ENCODE results near the gene CCDC74B.
"Not testable (repeated sequence)": the region's sequence is repeated elsewhere in the genome, so short reads cannot be mapped to it uniquely, and the experiment has no call there.

Gene CCDC74B

DNA sequence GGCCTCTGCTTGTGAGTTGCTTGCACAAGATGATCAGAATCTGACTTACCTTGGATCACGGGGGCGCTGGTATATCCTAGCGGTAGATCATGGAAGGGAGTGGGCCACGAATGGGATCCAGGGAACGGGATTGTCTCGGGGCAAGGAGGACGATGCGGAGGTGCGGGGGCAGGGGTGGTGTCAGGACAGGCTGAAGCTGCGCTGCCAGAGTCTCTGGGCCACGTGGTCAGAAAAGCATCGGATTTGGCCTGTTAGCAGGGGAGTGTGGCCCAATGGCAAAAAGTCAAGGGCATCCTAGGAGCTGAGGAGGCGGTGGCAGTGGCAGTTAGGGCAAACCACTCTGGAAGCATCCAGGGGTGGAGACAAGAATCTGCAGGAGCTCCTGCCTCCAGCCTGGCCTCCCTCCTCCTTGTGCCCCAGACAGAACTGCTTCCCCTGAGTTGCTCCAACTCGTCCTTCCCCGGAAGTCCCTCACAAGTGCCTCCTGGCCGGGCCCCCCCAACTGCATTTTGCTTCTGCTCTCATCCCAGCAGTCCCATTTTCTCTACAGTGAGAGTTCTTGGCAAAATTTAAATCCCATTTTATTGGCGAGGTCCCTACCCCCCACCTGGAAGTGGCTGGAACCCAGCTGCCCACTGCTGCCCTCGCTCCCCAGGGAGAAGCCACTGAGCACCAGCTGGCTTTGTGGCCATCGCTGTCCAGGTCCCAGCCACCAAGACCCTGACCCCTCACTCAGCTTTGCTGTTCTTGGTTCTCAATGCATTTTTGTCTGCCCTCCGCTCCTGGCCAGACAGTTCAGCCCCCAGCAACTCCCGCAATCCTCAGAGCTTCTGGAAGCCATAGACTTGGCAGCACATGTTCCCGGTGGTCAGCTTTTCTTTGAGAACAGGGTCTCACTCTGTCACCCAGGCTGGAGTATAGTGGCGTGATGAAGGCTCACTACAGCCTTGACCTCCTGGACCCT lies 5.6 kb upstream of the CCDC74B start:
- no peak for DNase-seq (ENCODE audit: low read depth in 2 of 2)

- not testable (repeated sequence) for DNase-seq (ENCODE audit: low read depth in 2 of 2)
Measured at GRCh38 chr2:130148515-130148914, 3.6 kb upstream of the CCDC74B start.

- not testable (repeated sequence) for DNase-seq (ENCODE audit: low read depth in 2 of 2)
Measured at GRCh38 chr2:130143266-130144039, 1.5 kb downstream of the CCDC74B start.

- not testable (repeated sequence) for DNase-seq (ENCODE audit: low read depth in 2 of 2)
Measured at GRCh38 chr2:130142396-130143265, 2.3 kb downstream of the CCDC74B start.

DNA sequence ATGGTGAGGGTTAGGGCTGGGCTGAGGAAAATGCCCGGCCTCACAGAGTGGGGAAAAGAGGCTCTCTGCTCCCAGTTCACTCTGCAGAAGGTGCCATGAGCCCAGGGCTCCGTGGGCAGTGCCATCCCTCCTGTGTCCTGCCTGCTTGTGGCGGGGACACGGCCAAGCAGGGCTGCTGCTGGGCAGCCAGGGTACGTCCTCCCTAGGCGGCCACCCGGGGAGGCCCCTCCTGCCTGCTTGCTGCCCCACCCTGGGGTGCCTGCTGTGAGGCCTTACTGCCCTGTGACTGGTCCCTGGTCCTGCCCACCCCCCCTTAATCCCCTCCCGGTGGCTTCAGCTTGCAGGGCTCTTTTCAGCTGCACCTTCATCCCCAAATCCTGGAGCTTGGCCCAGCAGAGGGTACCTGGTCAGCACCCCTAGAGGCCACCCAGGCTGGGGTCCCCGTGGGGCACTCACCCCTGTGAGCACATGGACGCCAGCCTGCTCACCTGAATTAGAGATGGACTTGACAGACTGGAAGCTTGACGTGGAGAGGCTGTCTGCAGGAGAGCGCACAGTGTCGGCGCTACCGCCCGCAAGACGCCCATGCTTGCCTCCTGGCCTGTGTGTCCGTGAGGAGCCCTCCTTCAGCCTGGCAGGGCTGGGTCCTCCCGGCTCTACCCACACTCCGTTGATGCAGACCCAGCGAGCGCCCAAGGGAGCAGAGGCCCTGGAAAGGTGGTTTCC lies 3.1 kb downstream of the CCDC74B start:
- not testable (repeated sequence) for DNase-seq (ENCODE audit: low read depth in 2 of 2)

GRCh38 chr2:130141002-130141401 lies 3.9 kb downstream of the CCDC74B start:
- not testable (repeated sequence) for DNase-seq (ENCODE audit: low read depth in 2 of 2)

DNA sequence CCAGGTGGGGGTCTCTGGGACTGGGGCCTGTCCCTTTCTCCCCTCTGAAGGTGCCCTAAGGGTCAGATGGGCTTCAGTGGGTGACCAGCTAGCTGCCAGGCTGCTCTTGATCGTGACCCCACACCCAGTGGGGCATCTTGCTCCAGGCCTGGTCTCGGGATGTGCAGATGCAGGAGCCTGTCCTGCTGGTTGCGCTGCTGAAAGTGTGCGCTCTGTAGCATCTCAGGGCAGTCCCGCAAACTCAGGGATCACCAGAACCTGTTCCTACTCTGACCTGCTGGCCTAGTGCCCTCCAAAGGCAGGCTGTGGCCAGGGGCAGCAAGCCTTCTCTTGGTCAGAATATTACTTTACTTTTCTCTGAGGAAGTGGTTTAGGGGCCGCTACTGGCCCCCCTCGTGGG lies 4.4 kb downstream of the CCDC74B start:
- not testable (repeated sequence) for DNase-seq (ENCODE audit: low read depth in 2 of 2)

DNA sequence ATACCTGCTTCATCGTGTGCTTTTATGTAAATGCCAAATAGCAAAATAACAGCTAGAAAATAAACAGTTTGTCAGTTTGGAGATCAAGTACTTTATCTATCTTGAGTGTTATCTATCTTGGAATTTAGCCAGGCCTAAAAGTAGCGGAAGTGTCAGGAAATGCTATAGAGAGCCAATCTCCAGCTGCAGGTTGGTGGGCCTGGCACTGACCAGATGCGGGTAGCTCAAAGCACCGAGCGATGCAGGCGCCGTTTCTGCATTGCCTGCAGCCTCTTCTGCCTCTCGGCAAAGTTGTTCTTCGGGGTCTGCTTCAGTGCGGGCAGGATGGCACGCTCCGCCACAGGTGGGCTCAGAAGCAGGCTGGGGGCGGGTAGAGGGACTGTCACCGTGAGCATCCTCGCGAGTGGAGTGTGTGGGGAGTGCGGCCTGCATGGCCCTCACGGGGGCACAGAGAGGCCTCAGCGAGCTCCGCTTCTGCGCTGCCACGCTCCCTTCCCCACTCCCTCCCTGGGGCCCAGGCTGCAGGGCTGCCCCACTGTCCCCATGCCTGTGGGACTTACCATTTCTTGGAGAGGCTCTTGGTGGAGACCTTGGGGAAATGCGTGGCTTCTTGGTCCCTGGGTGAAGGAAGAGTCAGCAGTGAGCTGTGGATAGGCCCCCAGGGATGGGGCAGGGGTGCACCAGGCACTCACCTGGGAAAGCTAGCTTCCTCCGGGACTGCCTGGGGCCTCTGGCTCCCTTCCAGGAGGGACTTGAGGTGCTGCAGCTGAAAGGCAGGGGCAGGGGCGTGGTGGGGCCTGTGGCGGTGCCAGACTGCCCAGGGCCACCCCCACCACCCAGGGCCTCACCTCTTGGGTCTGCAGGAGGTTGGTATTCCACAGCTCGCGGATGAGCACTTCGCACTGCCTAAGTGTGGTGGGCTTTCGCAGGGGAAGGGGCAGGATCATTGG lies 5.3 kb downstream of the CCDC74B start:
- DNase-seq (ENCODE audit: low read depth in 2 of 2), result not testable (repeated sequence)

GRCh38 chr2:130138841-130139251 lies 6.1 kb downstream of the CCDC74B start:
- DNase-seq (ENCODE audit: low read depth in 2 of 2), result not testable (repeated sequence)

DNA sequence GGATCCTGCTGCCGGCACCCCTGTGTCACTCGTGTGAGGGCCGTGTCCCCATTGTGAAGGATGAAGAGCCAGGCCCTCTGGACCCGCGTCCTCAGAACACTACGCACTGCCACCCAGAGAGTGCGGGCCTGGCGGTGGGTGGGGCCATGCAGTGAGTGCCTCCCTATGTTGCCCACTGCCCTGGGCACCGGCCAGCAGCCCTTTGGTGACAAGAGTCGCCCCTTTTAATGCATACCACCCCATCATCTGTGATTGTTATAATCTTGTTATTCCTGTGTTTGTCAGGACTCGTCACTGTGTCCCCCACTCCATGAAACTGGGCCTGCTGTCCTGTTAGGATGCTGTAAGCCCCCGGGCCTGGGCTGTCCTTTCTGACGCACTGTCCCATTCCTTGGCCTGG lies 6.6 kb downstream of the CCDC74B start:
- DNase-seq (ENCODE audit: low read depth in 2 of 2), result not testable (repeated sequence)

GRCh38 chr2:130137118-130137517 lies 7.8 kb downstream of the CCDC74B start:
- DNase-seq (ENCODE audit: low read depth in 2 of 2), result not testable (repeated sequence)

GRCh38 chr2:130136546-130136945 lies 8.4 kb downstream of the CCDC74B start:
- DNase-seq (ENCODE audit: low read depth in 2 of 2), result not testable (repeated sequence)

GRCh38 chr2:130135692-130136541 lies 9.0 kb downstream of the CCDC74B start:
- DNase-seq (ENCODE audit: low read depth in 2 of 2), result no peak

- DNase-seq (ENCODE audit: low read depth in 2 of 2), result not testable (repeated sequence)
Measured at GRCh38 chr2:130129120-130129829, 15.6 kb downstream of the CCDC74B start, which contains the start of gene POTEF. Gene POTEF, minus strand, starts transcription at chr2:130129222. Its CDS starts 8,707 bp downstream, at chr2:130120515.

DNA sequence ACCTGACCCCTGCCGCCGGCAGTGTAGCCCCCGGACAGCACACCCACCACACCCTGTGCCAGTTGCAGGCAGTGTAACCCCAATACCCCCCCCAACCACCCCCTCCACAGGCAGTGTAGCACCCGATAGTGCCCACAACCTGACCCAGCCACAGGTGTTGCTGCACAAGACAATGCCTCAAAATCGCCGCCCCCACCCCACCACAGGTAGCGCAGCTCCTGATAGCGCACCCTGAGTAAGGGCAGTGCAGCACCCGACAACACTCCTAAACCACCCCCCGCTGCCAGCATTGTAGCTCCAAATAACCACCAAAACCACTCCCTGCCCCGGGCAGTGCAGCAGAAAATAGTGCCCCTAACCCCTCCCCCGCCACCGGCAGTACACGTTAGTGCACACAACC lies 16.4 kb downstream of the CCDC74B start:
- DNase-seq (ENCODE audit: low read depth in 2 of 2), result not testable (repeated sequence)

GRCh38 chr2:130127726-130128125 lies 17.2 kb downstream of the CCDC74B start:
- not testable (repeated sequence) for DNase-seq (ENCODE audit: low read depth in 2 of 2)

- not testable (repeated sequence) for DNase-seq (ENCODE audit: low read depth in 2 of 2)
Measured at GRCh38 chr2:130120924-130121323, 24.0 kb downstream of the CCDC74B start.
